ENCODE measurements around the gene AFAP1. TPM values are rescaled to one million over a fixed set of nuclear protein-coding genes. Genes with fewer than 3 reads are reported as not detected.

AFAP1 gene
- total and polyA plus RNA-seq, 2 donors from 2014 or later: 2.6 to 26.3 TPM

DNA sequence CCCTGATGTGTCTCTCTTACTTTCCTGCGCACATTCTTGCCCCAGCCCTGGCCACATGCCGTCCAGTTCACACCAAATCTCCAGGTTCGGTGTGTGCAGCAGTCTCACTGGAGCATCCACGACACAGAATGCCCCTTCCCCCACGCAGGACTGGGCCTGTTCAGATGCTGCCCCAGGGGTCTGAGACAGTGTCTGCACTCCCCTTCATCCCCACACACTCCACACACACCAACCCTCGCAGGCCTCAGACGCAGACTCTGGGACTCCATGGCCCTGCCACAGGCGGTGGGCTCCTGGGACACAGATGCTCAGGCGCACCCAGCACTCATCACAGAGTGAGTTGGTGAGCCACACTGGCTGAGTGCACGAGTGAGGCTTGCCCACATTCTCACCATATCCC is 83.9 kb downstream of the AFAP1 start:
- Histone ChIP-seq H3K4me3 (ENCODE audit: low read length in 3 of 3) (no peak overlapping the region), H3K27ac (ENCODE audit: low read depth in 2 of 2, low read length in 2 of 2) (no peak overlapping the region), H3K9ac (ENCODE audit: low read length in 3 of 3) (no peak overlapping the region), H3K9me3 (ENCODE audit: control insufficient read depth in 2 of 3, insufficient read depth in 1 of 3, low read length in 3 of 3) (no peaks in the 10 kb centered on the region), H3K27me3 (ENCODE audit: control insufficient read depth, insufficient read depth, low read length) (no peaks in the 10 kb centered on the region), H3K36me3 (ENCODE audit: control insufficient read depth in 2 of 3, insufficient read depth in 3 of 3, low read length in 3 of 3) (peaks cover 0 to 3% (median 0%) of the 10 kb centered on the region in 3 donors), H3K4me1 (ENCODE audit: control insufficient read depth in 2 of 3, insufficient read depth in 2 of 3, low read depth in 1 of 3, low read length in 3 of 3) (no peaks in the 10 kb centered on the region)
- DNase-seq: no peak
- intact Hi-C loops (cut with DNase I): no loop called here
- no peak for FAIRE-seq
- TF ChIP-seq CTCF (IDR thresholded peaks at IDR 0.05; ENCODE audit: borderline replicate concordance, extremely low read depth, insufficient read depth): no peak

DNA sequence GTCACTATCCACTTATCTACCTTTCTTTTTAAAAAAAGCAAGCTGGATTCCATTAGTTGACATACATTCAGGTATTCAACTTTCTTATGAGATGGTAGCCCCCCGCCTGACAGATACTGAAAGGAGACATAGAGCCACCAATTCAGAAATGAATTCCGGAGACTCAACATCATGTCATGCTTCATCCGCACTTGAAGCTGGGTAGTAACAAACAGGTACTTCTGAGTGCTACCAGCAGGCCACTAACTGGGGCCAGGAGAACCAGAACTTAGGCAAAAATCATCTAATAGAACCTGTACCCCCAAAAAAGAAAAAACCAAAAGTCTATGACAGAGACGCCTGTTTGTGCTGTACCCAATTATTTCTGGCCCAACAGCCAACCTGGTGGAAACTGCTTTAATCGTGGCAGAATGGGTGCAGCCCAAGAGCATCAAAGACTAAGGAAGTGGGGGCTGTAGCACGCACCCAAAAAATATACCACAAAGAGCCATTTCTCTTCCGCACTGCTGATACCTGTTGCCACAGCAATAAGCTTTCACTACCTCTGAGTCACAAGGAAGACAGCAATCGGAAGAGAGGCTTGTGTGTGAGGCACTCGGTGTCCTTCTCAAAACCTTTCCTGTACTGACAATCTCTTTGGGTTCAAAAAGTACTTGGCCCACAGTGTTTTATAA is 84.8 kb downstream of the AFAP1 start:
- H3K9ac ChIP-seq (ENCODE audit: low read length in 3 of 3): no peak overlapping the region
- TF ChIP-seq CTCF (IDR thresholded peaks at IDR 0.05; ENCODE audit: borderline replicate concordance, extremely low read depth, insufficient read depth): no peak
- intact Hi-C loops (cut with DNase I): no loop called here
- DNase-seq: no peak
- no peaks in the 10 kb centered on the region for H3K27me3 ChIP-seq (ENCODE audit: control insufficient read depth, insufficient read depth, low read length)
- H3K27ac ChIP-seq (ENCODE audit: low read depth in 2 of 2, low read length in 2 of 2): no peak overlapping the region
- no peak overlapping the region for H3K4me3 ChIP-seq (ENCODE audit: low read length in 3 of 3)
- no peaks in the 10 kb centered on the region for H3K4me1 ChIP-seq (ENCODE audit: control insufficient read depth in 2 of 3, insufficient read depth in 2 of 3, low read depth in 1 of 3, low read length in 3 of 3)
- H3K36me3 ChIP-seq (ENCODE audit: control insufficient read depth in 2 of 3, insufficient read depth in 3 of 3, low read length in 3 of 3): peaks cover 0 to 3% (median 0%) of the 10 kb centered on the region in 3 donors
- no peaks in the 10 kb centered on the region for H3K9me3 ChIP-seq (ENCODE audit: control insufficient read depth in 2 of 3, insufficient read depth in 1 of 3, low read length in 3 of 3)
- FAIRE-seq: no peak

GRCh38 chr4:7854216-7854615 is 85.4 kb downstream of the AFAP1 start:
- intact Hi-C loops (cut with DNase I): no loop called here
- no peak overlapping the region for H3K27ac ChIP-seq (ENCODE audit: low read depth in 2 of 2, low read length in 2 of 2)
- no peaks in the 10 kb centered on the region for H3K27me3 ChIP-seq (ENCODE audit: control insufficient read depth, insufficient read depth, low read length)
- no peak for DNase-seq
- no peaks in the 10 kb centered on the region for H3K9me3 ChIP-seq (ENCODE audit: control insufficient read depth in 2 of 3, insufficient read depth in 1 of 3, low read length in 3 of 3)
- H3K36me3 ChIP-seq (ENCODE audit: control insufficient read depth in 2 of 3, insufficient read depth in 3 of 3, low read length in 3 of 3): peaks cover 0 to 3% (median 0%) of the 10 kb centered on the region in 3 donors
- H3K4me3 ChIP-seq (ENCODE audit: low read length in 3 of 3): no peak overlapping the region
- no peaks in the 10 kb centered on the region for H3K4me1 ChIP-seq (ENCODE audit: control insufficient read depth in 2 of 3, insufficient read depth in 2 of 3, low read depth in 1 of 3, low read length in 3 of 3)
- TF ChIP-seq CTCF (IDR thresholded peaks at IDR 0.05; ENCODE audit: borderline replicate concordance, extremely low read depth, insufficient read depth): no peak
- FAIRE-seq: no peak
- H3K9ac ChIP-seq (ENCODE audit: low read length in 3 of 3): no peak overlapping the region

DNA sequence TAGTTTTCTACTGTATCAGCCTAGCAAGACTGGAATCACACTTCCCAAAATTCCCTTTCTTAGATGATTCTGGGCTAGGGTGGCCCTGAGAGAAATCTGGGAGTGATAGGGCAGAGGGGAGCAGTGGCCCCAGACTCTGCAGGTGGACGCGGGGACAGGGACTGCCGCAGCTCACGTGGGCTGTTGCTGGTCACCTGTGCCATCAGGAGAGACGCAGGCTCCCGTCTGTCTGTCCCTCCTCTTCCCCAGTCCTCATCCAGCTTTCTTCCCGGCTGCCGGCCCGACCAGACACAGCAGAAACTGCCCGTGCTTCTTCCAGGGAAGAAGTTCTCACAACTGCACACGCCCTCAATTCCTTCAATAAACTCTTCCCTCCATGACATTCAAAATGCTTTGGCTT is 86.4 kb downstream of the AFAP1 start:
- TF ChIP-seq CTCF (IDR thresholded peaks at IDR 0.05; ENCODE audit: borderline replicate concordance, extremely low read depth, insufficient read depth): no peak
- Histone ChIP-seq H3K36me3 (ENCODE audit: control insufficient read depth in 2 of 3, insufficient read depth in 3 of 3, low read length in 3 of 3) (peaks cover 0 to 3% (median 0%) of the 10 kb centered on the region in 3 donors), H3K4me3 (ENCODE audit: low read length in 3 of 3) (no peak overlapping the region), H3K9me3 (ENCODE audit: control insufficient read depth in 2 of 3, insufficient read depth in 1 of 3, low read length in 3 of 3) (no peaks in the 10 kb centered on the region), H3K9ac (ENCODE audit: low read length in 3 of 3) (no peak overlapping the region), H3K27ac (ENCODE audit: low read depth in 2 of 2, low read length in 2 of 2) (no peak overlapping the region), H3K4me1 (ENCODE audit: control insufficient read depth in 2 of 3, insufficient read depth in 2 of 3, low read depth in 1 of 3, low read length in 3 of 3) (no peaks in the 10 kb centered on the region), H3K27me3 (ENCODE audit: control insufficient read depth, insufficient read depth, low read length) (no peaks in the 10 kb centered on the region)
- DNase-seq (no peak), FAIRE-seq (no peak)
- intact Hi-C loops (cut with DNase I): no loop called here

Data from kidney (tissue), 14 donors.